COLO668 (cell line): ENCODE measurements around the gene PCA3.
"Not testable (repeated sequence)": the region's sequence is repeated elsewhere in the genome, so short reads cannot be mapped to it uniquely, and the experiment has no call there.

Experiments
- DNase-seq: peaks from one replicate; lab custom pipeline; 2025; ENCODE audit not compliant: unreplicated experiment; lab: John Stamatoyannopoulos, UW

Gene PCA3

DNA sequence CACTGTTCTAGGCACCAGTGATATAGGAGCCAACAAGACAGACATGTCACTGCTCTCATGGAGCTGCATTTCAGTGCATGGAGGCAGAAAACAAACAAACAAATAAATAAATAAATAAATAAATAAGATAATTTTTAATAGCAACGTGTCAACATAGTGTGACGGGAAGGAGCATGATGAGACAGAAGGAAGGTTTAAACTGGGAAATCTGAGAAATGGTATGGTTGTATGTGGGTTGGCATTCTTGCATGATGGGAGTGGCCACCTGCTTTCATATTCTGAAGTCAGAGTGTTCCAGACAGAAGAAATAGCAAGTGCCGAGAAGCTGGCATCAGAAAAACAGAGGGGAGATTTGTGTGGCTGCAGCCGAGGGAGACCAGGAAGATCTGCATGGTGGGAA lies at the start of gene PCA3:
TSS of gene PCA3 (plus strand) at position 301 of the 400 bp plus-strand sequence.
- no peak for DNase-seq

DNA sequence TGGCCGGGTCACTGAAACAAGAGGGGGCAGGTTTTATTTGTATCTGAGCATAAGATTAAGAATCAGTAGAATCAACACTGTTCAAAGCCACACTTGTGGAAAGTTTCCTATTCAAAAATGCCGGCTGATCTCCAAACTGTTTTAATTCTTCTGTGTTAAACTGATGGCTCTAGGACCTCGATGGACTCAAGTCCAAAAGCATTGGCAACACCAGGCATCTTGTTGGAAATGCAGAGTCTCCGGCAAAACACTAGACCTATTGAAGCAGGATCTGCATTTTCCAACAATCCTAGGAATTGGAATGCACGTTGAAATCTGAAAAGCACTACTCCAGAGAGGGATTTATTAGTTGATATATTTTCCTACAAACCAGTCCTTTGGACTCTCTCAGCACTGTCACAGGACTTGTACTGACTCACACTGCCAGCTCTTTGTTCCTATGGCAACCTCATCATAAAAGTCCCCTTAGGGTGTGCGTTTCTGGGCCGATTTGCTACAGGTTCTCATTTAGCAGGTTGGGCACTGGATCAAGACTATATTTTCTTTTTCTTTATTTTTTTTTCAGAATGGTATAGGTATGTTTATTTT lies 48.1 kb upstream of the PCA3 start:
- DNase-seq, result peak; percentile 11

DNA sequence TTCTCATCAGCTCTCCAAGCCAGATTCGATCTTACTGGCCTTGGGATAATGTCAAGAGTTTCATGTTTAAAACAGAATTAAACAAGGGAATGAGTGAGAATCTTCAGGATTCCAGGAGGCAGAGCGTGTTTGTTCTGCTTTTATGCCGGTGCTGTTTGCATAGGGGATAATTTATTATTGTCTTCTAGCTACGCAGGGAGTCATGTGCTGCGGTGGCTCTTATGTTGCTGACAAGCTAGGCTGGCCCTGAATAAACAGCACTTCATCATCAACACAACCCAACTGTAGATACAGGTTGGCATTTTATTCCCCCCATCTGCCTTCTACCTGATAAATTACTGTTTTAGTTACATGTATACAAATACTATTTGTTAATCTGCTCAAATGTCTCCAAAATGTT lies 47.1 kb upstream of the PCA3 start:
- DNase-seq, result peak; percentile 67

DNA sequence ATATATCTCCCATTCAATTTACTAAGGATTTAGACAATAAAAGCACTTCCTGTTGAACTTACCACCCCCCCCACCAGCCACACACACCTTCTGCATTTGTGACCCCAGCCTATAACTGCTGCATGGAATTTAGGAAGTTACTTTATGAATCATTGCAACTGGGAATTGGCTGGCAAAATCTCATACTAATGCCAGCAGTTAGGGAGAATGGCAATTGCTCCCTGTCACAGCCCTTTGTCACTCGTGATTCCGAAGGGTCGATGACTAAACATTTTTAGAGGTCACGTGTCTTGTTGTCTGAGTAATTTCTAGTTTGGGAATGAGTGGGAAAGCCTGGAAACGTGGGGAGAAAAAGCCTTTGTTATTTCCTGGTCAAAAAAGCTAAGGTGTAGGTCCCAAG lies 46.6 kb upstream of the PCA3 start:
- DNase-seq, result peak; percentile 32

DNA sequence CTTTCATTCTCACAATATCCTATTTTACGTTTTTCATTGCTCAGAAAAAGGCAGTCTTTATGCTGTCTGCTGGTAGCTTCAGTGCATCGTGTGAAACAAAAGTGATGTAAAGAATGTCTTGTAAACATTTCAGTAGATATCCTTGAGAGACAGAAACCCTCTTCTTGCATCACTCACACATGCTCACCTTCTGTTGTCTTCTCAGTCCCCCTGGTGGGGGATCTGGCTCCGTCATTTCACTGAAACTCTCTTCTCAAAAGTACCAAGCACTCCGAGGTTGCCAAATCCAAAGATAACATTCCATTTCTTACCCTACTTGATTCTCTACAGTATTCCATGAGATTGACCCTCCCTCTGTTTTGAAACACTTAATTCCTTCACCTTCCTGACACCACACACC lies 46.1 kb upstream of the PCA3 start:
- DNase-seq, result no peak

DNA sequence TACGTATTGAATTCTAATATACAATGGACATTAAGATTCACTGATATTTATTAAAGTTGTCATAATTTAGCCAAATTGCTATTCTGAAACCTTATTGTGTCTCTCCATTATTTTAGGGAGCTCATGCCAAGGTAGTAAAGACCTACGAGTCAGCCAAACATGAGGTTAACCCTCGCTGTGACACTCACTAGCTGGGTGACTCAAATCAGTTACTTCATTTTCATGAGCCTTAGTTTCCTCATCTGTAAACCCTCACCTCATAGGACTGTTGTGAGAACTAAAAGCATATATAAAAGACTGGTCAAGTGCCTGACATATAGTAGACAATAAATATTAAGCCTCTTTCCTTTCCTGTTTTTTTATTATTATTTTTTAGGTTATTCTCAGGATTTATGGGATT lies 44.0 kb upstream of the PCA3 start:
- DNase-seq, result no peak

DNA sequence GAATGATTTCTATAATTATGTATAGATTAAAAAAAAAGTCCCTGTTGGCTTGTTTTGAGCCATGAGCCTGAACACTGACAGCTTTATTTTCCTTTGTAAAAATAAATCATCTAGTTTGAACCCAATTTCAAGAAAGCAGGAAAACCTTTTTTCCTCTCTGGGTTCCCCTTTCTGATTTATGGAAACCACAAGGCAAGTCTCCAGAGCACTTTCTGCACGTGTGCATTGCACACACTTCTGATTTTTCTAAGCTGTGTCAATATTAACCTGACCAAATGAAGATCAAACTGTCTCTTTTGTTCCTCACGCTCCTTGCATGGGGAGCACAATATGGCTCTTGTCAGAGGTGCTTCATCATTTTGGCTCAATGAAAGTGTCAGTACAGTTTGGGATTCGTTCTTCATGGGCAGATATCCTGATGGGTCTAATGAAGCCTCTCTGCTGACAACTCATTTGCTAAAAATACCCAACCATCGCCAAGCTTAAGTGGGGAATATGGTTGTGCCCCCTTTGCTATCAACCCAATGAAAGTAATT lies 39.2 kb upstream of the PCA3 start:
- DNase-seq, result peak; percentile 42

DNA sequence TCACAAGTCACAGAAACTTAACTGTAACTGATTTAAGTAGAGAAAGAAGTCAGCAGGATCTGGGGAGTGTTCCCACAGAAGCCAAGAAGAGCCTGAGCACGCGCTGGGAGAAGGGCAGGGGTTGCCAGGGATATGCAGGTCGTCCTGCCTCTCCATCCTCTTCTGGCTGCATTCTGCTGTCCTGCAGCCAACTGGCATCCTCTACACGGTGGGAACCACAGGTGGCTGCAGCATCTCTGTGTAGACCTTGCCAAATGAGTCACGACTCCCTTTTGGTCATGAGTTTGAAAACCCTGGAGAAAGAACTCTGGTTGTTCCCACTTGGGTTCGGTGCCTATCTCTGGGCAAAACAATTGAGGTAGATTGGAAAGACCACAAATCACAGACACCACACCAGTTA lies 38.4 kb upstream of the PCA3 start:
- DNase-seq, result peak; percentile 18

DNA sequence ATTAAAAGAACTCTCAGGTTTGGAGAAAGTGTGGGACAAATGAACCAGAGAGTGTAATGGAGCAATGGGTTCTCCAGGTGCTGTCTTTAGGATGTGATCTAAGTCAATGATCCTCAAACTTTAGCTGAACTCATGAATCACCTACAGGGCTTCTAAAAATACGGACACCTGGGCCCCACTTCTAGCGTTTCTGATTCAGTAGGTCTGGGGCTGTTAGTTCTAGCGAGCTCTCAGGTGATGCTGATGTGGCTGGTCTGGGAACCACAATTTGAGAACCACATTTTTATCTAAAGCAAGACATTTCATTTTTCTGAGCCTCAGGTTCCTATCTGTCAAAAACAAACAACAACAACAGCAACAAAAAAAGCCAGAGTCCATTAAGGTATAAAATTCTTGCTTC lies 35.1 kb upstream of the PCA3 start:
- peak; percentile 8 for DNase-seq

DNA sequence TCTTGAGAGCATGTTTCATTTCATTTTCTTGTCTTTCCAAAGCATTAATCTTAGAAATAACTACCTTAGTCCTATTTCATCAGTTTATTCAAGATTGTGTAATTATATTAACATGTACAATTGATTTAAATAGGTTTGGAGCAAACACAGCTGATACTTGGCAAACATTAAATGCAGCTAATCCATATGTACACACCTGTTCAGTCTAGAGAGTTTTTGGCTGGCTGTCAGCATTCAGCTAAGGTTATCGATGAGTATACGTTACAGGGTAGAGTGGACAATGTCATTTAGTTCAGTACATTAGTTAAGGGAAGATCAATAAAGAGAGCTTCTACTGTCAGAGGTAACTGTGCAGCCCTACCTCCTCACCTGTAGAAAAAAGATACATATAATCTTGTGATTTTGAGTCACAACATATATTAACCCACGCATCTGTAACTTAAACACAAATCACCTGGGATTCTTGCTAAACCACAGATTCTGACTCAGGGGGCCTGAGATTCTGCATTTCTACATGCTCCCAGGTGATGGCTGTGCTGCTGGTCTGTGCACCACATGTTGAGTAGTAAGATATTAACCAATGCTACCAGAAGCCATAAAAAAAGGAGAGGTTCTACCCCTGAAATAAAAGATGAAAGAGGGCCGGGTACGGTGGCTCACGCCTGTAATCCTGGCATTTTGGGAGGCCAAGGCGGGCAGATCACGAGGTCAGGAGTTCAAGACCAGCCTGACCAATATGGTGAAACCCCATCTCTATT lies 34.1 kb upstream of the PCA3 start:
- peak; percentile 67 for DNase-seq

DNA sequence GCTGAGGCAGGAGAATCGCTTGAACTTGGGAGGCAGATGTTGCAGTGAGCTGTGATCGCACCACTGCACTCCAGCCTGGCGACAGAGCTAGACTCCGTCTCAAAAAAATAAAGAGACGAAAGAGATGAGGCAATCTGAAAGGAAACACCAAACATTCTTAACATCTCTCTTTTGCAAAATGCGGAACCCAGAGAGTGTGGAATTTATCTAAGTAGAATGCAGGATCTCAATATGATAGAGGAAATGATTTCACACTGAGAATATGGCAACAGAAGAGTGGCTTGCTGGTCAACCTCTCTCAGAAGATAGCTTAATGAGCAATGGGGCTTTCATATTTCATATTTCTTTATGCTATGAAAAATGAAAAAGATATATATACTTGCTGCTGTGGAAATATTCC lies 33.4 kb upstream of the PCA3 start:
- no peak for DNase-seq

DNA sequence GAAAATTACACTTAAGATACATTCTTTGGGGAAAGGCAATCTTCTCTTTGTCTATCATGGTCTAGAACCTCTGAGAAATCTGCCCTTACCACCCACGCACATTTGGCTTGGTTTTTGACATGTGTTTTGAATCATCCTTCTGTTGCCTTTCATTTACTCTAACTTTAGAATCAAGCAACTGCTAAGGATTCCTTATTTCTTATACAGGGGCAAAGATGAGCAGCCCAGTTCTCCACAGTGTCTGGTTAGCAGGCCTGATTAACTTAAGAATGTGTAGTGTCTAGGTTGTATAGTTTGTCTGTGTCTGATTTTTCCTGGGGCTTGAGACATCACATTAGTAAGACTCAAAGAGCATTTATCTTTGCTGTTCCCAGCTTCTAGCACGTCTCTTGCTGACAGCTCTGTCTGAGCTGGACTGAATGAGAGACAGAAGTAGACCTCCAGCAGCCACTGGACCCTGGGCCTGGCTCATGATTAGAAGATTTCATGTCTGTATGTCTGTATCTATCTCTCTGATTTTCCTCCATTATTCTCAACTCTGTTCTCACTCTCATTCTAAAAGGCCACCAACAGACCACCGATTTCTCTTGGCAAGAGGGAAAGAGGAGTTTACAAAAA lies 31.8 kb upstream of the PCA3 start:
- no peak for DNase-seq

DNA sequence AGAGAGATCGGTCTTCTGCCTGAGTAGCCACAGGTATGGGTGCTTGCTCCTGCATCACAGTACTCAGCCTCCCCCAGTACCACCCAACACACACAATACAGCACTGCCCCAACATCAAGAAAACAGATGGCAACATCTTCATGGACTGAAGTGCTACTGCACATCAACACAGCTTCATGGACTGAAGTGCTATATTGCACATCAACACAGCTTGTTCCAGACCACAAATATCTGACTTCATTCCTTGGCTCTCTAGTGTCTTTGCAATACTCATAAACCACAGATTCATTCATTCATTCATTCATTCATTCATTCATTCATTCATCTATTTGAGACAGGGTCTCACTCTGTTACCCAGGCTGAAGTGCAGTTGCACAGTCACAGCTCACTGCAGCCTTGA lies 31.1 kb upstream of the PCA3 start:
- DNase-seq, result no peak

DNA sequence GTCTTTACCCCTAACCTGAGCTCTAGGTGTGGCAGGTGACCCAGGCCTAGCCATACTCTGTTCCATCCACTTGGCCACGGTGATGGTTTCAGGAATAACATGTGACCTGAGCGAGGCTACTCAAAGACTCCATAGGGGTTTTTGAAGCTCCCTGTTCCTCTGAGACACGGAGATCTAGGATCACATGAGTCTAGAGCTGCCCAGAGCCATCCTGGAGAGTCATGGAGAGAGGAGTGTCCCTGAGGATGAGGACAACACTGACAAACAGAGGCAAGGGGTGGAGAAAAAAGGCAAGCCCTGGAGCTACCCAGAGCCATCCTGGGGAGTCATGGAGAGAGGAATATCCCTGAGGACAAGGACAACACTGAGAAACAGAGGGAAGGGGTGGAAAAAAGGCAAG lies 29.5 kb upstream of the PCA3 start:
- DNase-seq, result no peak

DNA sequence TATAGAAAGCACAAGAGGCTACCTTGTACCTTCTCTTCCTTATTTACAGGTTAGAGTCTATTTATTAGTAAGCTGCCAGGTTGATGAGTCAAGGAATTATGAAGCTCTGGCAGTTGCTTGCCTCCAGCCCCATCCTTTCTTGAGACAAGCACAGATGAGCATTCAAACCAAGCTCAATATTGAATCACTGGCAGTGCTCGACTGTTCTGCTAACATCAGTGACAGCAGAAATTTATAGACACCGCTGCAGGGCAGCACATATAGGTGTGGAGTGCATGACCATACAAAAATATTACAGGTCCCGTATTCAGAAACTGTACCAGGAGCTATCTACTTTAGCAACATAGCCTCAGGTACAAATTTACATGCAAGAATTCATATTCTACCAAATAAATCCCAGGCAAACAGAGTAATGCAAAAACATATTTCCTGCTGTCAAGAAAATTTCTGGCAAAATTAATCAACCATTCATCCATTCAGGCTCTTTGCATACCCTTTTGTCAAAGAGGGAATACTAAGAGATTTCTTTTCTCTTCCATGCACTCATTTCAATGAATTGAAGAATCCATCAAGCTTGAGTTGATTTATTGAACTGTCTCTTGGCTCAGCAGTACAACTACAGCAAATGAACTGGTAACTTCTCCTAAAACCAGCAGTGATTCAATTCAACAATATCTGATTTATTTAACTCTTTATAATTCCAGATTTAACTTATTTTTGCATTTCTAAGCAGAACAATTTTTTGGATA lies 26.9 kb upstream of the PCA3 start:
- DNase-seq, result no peak

DNA sequence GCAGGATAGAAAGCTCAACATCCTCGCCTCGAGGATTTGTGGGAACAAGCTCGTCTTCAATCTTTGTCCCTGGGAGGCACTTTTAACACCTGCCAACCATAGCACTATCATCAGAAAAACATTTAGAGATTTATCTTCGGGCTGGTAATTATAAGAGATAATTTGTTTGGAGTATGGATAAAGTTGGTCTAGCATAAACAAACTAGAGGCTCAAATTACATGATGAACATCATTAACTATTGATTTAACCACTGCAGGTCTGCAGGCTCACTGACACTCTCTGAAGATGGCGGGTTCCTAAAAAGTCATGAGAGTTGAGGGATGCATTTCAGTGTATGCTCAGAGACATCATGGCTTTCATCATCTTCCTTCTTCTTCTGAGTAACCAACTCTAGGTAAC lies 25.8 kb upstream of the PCA3 start:
- DNase-seq, result peak; percentile 30

DNA sequence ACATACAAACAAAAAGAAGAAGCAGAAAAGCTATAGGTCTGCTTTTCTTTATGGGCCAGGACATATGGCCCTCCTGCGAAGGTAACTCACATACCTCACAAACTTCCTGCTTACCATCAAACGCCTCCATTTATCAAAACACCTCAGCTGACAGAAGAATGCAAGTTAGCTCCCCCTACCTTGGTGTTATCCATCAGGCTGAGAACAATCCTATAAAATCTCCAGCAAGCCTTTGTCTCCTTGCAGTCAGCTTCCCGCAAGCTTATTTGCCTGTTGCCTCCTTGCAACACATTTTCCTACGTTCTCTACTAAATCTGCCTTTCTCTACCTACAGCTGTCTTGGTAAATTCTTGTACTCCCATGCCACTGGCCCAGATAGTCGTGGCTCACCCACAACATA lies 22.7 kb upstream of the PCA3 start:
- DNase-seq, result no peak

DNA sequence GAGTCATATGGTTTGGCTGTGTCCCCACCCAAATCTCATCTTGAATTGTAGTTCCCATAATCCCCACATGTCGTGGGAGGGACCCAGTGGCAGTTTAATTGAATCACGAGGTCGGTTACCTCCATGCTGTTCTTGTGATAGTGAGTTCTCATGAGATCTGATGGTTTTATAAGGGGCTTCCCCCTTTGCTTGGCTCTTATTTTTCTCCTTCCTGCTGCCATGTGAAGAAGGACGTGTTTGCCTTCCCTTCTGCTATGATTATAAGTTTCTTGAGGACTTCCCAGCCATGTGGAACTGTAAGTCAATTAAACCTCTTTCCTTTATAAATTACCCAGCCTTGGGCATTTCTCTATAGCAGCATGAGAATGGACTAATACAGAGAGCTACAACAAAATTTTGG lies 21.3 kb upstream of the PCA3 start:
- DNase-seq, result not testable (repeated sequence)

DNA sequence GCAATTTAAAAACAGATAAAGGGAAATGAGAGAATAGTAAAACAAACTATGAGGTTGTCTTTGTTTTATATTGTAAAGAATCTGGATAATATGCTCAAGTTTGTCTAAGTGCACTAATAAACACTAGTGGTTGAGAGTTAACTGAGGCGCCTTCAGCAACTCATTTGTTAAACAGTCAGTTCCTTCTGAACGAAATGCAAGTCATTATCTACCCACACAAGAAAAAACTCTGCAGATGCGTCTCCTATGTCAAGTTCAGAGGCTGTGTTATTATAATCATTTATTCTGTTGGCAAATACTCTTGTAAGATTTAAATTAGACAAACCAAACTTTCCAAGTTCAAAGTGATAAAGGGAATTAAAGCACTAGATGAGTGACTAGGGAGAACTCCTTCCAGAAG lies 20.3 kb upstream of the PCA3 start:
- DNase-seq, result no peak

DNA sequence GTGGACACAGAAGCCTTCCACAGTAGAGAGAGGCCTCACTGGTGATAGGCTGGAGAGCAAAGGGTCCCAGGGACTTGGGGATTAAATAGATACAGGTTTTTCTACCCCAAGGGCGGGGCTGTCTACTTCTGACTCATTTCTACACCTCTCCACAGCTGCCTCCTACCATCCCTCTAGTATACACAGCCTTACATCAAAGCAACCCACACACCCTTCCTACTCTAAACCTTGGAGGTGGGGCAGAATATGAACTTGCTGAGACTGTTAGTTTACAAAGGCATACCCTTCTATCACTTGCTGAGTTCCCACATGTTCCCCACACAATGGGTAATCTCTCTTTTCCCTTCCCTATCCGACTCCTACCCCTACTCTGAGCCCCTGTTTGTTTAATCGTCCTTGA lies 19.9 kb upstream of the PCA3 start:
- no peak for DNase-seq

DNA sequence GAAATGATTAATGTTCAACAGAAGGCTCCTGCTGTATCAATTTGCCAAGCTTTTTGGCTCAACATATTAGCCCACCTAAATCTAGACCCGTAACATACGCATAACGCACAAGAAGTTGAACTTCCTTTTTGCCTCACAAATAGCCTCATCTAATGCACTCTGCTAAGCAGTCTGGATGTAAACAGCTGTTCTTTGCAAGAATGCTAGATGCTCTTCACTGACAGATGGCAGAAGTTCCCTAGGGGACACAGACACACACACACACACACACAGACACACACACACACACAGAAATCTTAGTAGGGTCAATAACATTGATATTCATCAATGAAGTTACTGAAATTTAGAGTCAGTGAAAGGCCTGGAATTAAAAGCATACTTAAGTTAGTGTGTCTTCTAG lies 13.2 kb upstream of the PCA3 start:
- DNase-seq, result no peak

DNA sequence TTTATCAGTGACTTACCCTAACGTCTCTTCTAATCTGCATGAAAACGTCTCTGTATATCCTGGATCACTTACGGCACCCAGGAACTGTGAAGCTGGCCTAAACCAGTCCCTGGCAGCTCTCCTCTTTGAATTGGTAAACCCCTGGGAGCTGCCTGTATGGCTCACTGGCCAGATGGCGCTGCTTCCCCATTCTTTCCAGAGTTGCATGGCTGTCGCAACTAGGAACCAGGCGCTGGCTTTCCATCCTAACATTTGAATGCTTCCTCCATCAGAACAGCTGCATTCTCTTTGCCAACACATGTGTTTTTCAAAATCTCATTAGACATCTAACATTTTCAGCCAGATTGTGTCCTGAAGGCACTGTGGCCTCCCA lies 8.0 kb upstream of the PCA3 start:
- peak; percentile 68 for DNase-seq
